Natural killer cell (primary cell): ENCODE results near the gene PPP1R1B. TPM values are rescaled to one million over a fixed set of nuclear protein-coding genes. Genes with fewer than 3 reads are reported as not detected.

Source experiments
- ATAC-seq, 3 donors: fragments of 150-1000 bp in 2 of 3; fragments of 200-7000 bp in 1 of 3; cut with Tn5 transposase; 1 replicate in 1 of 3; 2 replicates in 2 of 3; pipeline ENCODE4 v1.10.0; 2021; ENCODE audit warnings: mild to moderate bottlenecking in 2 of 3, moderate library complexity in 2 of 3
- DNase-seq, 2 donors: peaks; one replicate each; pipeline versions ENCODE4 v3.0.0 to v3.0.0-alpha.2; 2013 to 2021; ENCODE audit warnings: mixed read lengths in 1 of 2
- H3K27ac ChIP-seq: one replicate; pipeline ENCODE4 v1.5.1; 2013; ENCODE audit warnings: mild to moderate bottlenecking, low read length
- H3K27me3 ChIP-seq: one replicate; pipeline ENCODE4 v1.6.1; 2013; ENCODE audit warnings: low read length; ENCODE audit not compliant: control insufficient read depth, insufficient read depth
- H3K36me3 ChIP-seq: one replicate; pipeline ENCODE4 v1.6.1; 2013; ENCODE audit warnings: low read length; ENCODE audit not compliant: control insufficient read depth, insufficient read depth
- H3K4me1 ChIP-seq: one replicate; pipeline ENCODE4 v1.6.1; 2013; ENCODE audit warnings: low read length; ENCODE audit not compliant: control insufficient read depth, insufficient read depth
- H3K4me3 ChIP-seq: one replicate; pipeline ENCODE4 v1.5.1; 2013; ENCODE audit warnings: low read length
- H3K9me3 ChIP-seq: one replicate; pipeline ENCODE4 v1.6.1; 2013; ENCODE audit warnings: low read length; ENCODE audit not compliant: control insufficient read depth, insufficient read depth
- H3K27ac Mint-ChIP-seq, 2 donors: one replicate each; pipeline ENCODE4 v1.8.0; 2022; ENCODE audit warnings: mild to moderate bottlenecking in 2 of 2, mixed read lengths in 2 of 2, moderate library complexity in 1 of 2
- H3K27me3 Mint-ChIP-seq, 2 donors: one replicate each; pipeline ENCODE4 v1.8.0; 2022; ENCODE audit warnings: low read depth in 2 of 2, mixed read lengths in 2 of 2
- H3K36me3 Mint-ChIP-seq: one replicate; pipeline ENCODE4 v1.8.0; 2022; ENCODE audit warnings: mixed read lengths
- H3K4me1 Mint-ChIP-seq, 2 donors: one replicate each; pipeline ENCODE4 v1.8.0; 2022; ENCODE audit warnings: mixed read lengths in 2 of 2
- H3K4me3 Mint-ChIP-seq: one replicate; pipeline ENCODE4 v1.8.0; 2022; ENCODE audit warnings: mild to moderate bottlenecking, moderate library complexity, mixed read lengths
- H3K9me3 Mint-ChIP-seq, 2 donors: one replicate each; pipeline ENCODE4 v1.8.0; 2022; ENCODE audit warnings: mixed read lengths in 2 of 2
- CTCF ChIP-seq: fragments of 200-600 bp; IDR thresholded peaks from one replicate; pipeline ENCODE4 v1.8.0; 2022; ENCODE audit warnings: antibody characterized with exemption
- WGBS: methylation state at CpG from one replicate; pipeline ENCODE4 v1.1.7; 2013; ENCODE audit warnings: missing lambda C conversion rate; ENCODE audit not compliant: insufficient coverage; 5-methylcytosine and 5-hydroxymethylcytosine counted together
- intact Hi-C: fragments of 100-400 bp; cut with micrococcal nuclease; formaldehyde crosslinking; loops from one replicate; pipeline ENCODE4 v1.14.2; 2022
- total RNA-seq, 4 donors: library from RNA; stranded (reverse); fragments of 120-200 nt in 1 of 4; gene quantifications; one replicate each; pipeline versions ENCODE4 v1.2.3 to v1.2.4, GENCODE V29; 2013 to 2022

PPP1R1B gene
- total RNA-seq, 3 donors from 2014 or later (not counting 1 experiment from before 2014, with no cell fraction given), result not detected

DNA sequence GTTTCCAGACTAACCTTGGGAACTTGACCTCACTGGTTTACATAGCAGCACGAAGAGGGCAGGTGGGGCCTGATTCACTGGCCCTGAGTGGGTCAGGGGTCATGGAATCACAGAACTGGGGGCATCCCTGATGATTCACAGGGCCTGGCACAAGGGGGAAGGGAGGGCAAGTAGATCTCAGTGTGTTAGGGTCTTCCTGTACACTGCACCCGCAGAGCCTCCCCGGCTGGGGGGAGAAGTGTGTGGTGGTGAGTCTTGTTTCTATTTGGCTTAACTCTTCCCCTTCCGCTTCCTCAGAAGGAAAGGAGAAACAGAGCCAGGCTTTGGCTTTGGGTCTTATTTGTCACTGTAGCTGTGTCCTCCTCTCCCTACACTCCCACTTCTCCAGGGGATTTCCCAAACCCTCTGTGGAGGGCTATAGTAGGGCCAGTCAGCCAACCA is 13.9 kb downstream of the PPP1R1B start:
- H3K27ac ChIP-seq, result no peak overlapping the region
- intact Hi-C loops, result no loop called here
- peak overlapping the region; percentile 54 to 57 for H3K27ac Mint-ChIP-seq
- peak overlapping the region; percentile 52 for H3K4me3 Mint-ChIP-seq
- peaks cover 86% of the 10 kb centered on the region for H3K4me1 ChIP-seq
- H3K4me1 Mint-ChIP-seq, result peaks cover 83 to 90% of the 10 kb centered on the region in 2 donors
- no peaks in the 10 kb centered on the region for H3K27me3 Mint-ChIP-seq
- WGBS, result 23% methylated on average over 3 of the region's 4 CpGs
- DNase-seq (no peak), ATAC-seq (no peak)
- H3K4me3 ChIP-seq, result no peak overlapping the region
- H3K27me3 ChIP-seq, result no peaks in the 10 kb centered on the region
- no peak for TF ChIP-seq CTCF
- no peaks in the 10 kb centered on the region for H3K36me3 ChIP-seq
- no peaks in the 10 kb centered on the region for H3K9me3 ChIP-seq
- H3K9me3 Mint-ChIP-seq, result no peaks in the 10 kb centered on the region
- H3K36me3 Mint-ChIP-seq, result no peaks in the 10 kb centered on the region

GRCh38 chr17:39641097-39641496 is 14.3 kb downstream of the PPP1R1B start:
- no peak for TF ChIP-seq CTCF

GRCh38 chr17:39641883-39642282 is 15.1 kb downstream of the PPP1R1B start:
- H3K9me3 Mint-ChIP-seq, result no peaks in the 10 kb centered on the region
- 76% methylated on average over 7 of the region's 7 CpGs for WGBS
- no peak for DNase-seq
- H3K27ac Mint-ChIP-seq, result peak overlapping the region; percentile 54 to 57
- H3K27me3 Mint-ChIP-seq, result no peaks in the 10 kb centered on the region
- no peak overlapping the region for H3K4me3 Mint-ChIP-seq
- no peak overlapping the region for H3K27ac ChIP-seq
- peaks cover 75% of the 10 kb centered on the region for H3K4me1 ChIP-seq
- H3K4me3 ChIP-seq, result no peak overlapping the region
- no peaks in the 10 kb centered on the region for H3K36me3 Mint-ChIP-seq
- H3K4me1 Mint-ChIP-seq, result peaks cover 83 to 85% of the 10 kb centered on the region in 2 donors
- no peaks in the 10 kb centered on the region for H3K27me3 ChIP-seq
- no peak for ATAC-seq
- no peaks in the 10 kb centered on the region for H3K9me3 ChIP-seq
- TF ChIP-seq CTCF, result no peak
- H3K36me3 ChIP-seq, result no peaks in the 10 kb centered on the region
- intact Hi-C loops, result no loop called here

More at GRCh38 chr17:39641097-39641496, 14.3 kb downstream of the PPP1R1B start:
- Histone ChIP-seq H3K27me3 (no peaks in the 10 kb centered on the region), H3K4me1 (peaks cover 82% of the 10 kb centered on the region), H3K27ac (no peak overlapping the region), H3K9me3 (no peaks in the 10 kb centered on the region), H3K36me3 (no peaks in the 10 kb centered on the region), H3K4me3 (no peak overlapping the region)
- no peaks in the 10 kb centered on the region for H3K9me3 Mint-ChIP-seq
- WGBS, result 93% methylated on average over 4 of the region's 4 CpGs
- H3K36me3 Mint-ChIP-seq, result no peaks in the 10 kb centered on the region
- intact Hi-C loops, result no loop called here
- peaks cover 83 to 92% of the 10 kb centered on the region in 2 donors for H3K4me1 Mint-ChIP-seq
- DNase-seq, result no peak
- peak overlapping the region; percentile 42 for H3K4me3 Mint-ChIP-seq
- H3K27me3 Mint-ChIP-seq, result no peaks in the 10 kb centered on the region
- no peak for ATAC-seq
- H3K27ac Mint-ChIP-seq, result peak overlapping the region; percentile 54 to 57
